ENCODE results near the gene CTCF. TPM values are rescaled to one million over a fixed set of nuclear protein-coding genes. Genes with fewer than 3 reads are reported as not detected.

CTCF gene
- total RNA-seq, 1 experiment from 2014 or later, result 26.1 TPM

- H3K9me3 ChIP-seq, result no peaks in the 10 kb centered on the region
- H3K4me3 ChIP-seq, result no peak overlapping the region
- H3K27me3 ChIP-seq, result no peaks in the 10 kb centered on the region
- DNase-seq, result no peak
- H3K36me3 ChIP-seq, result no peaks in the 10 kb centered on the region
Observed at GRCh38 chr16:67651847-67652246, 89.5 kb downstream of the CTCF start.

DNA sequence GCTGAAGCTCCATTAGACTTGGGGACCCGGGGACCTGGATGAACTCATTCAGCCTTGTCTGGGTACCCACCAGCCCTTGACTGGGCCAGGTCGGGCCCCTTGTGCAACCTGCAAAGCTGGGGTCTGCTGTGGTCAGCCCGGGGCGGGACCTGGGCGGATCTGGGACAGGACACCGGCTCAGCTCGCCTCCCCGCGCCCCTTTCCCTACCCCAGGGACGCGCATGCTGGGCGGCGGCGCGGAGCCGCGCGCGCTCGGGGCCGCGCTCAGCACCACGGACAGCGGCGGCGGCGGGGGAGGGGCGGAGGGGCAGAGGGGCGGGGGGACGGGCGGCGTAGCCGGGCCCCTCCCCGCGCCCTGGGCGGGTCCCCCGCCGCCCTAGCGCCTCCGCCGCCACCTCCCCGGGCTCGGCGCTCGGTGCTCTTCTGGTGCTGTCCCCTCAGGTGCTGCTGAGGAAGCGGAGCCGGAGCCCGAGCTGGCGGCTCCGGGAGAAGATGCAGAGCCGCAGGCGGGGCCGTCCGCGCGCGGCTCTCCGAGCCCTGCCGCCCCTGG is 90.3 kb downstream of the CTCF start:
- no peaks in the 10 kb centered on the region for H3K36me3 ChIP-seq
- no peaks in the 10 kb centered on the region for H3K27me3 ChIP-seq
- DNase-seq, result no peak

DNA sequence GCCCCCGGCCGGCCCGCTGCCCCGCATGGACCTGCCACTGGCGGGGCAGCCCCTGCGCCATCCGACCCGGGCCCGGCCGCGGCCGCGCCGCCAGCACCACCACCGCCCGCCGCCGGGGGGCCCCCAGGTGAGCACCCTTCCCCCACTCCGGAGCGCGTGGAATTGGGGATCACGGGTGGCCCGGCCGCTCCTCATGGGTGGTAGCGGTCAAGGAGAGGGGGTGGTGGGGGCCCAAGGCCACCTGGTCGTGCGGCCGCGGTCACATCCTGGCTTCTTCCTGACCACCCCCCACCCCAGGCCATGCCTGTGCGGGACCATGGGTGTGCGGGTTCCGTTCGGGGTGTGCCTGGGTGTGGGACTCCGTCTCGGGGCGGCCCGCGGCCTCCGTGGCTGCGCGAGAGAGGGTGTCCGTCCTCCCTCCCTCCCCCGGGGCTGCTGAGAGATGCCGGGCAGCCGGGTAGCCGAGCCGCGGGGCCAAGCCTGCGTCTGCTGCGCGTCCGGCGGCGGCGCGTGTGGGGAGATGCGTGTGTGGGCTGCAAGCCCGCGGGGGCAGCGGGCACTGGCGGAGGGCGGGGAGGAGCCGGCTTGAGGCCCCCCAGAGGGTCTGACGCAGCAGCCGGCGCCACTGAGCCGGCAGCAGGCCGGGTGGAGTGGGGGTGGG is 90.9 kb downstream of the CTCF start:
- Histone ChIP-seq H3K27me3 (no peaks in the 10 kb centered on the region), H3K36me3 (no peaks in the 10 kb centered on the region), H3K9me3 (no peaks in the 10 kb centered on the region), H3K4me3 (0 out of 2 replicates have a peak overlapping the region, but pooled peaks have one; percentile 11)
- DNase-seq, result no peak

More for the DNA sequence above, 90.3 kb downstream of the CTCF start:
- no peaks in the 10 kb centered on the region for H3K9me3 ChIP-seq
- H3K4me3 ChIP-seq, result no peak overlapping the region

DNA sequence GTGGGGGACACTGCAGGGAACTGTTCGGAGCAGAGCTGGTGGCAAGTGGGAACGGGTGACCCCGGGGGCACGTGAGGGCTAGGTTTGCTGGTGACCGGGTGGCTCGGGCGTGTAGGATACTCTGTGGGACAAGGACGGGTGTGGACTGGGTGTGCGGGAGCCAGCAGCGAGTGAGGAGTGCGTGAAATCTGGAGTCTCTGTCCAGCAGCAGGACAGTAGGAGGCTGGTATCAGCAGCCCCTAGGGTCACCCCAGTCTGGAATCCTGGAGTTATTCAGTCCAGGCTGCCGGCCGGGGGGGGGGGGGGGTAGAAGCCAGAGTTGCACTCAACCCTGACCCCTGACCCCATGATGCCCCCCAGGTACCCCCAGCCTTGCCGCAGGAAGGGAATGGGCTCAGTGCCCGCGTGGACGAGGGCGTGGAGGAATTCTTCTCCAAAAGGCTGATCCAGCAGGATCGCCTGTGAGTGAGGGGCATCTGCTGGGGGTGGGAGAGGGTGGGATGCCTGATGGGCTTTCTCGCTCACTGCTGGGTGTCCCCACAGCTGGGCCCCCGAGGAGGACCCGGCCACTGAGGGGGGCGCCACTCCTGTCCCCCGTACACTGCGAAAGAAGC is 91.6 kb downstream of the CTCF start:
- H3K36me3 ChIP-seq, result no peaks in the 10 kb centered on the region
- no peak for DNase-seq
- H3K4me3 ChIP-seq, result no peak overlapping the region
- no peaks in the 10 kb centered on the region for H3K9me3 ChIP-seq
- no peaks in the 10 kb centered on the region for H3K27me3 ChIP-seq

DNA sequence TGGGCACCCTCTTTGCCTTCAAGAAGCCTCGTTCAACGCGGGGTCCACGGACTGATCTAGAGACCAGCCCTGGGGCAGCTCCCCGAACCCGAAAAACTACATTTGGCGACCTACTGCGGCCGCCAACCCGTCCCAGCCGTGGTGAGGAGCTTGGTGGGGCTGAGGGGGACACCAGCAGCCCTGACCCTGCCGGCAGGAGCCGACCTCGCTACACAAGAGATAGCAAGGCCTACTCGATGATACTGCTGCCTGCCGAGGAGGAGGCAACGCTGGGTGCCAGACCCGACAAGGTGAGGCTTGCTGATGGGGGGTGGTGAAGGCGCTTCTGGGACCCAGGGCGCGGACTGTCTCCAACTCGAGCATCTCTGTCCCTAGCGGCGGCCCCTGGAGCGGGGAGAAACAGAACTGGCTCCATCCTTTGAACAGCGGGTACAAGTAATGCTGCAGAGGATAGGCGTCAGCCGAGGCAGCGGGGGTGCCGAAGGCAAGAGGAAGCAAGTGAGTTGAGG is 92.1 kb downstream of the CTCF start:
- H3K4me3 ChIP-seq, result no peak overlapping the region

GRCh38 chr16:67655363-67655762 is 93.0 kb downstream of the CTCF start:
- no peak for DNase-seq

More for the DNA sequence above, 92.1 kb downstream of the CTCF start:
- Histone ChIP-seq H3K9me3 (no peaks in the 10 kb centered on the region), H3K27me3 (no peaks in the 10 kb centered on the region), H3K36me3 (no peaks in the 10 kb centered on the region)
- DNase-seq, result no peak

GRCh38 chr16:67656344-67657016 is 94.2 kb downstream of the CTCF start:
- no peaks in the 10 kb centered on the region for H3K36me3 ChIP-seq
- no peak for DNase-seq
- H3K9me3 ChIP-seq, result no peaks in the 10 kb centered on the region
- no peak overlapping the region for H3K4me3 ChIP-seq
- no peaks in the 10 kb centered on the region for H3K27me3 ChIP-seq

More at GRCh38 chr16:67655363-67655762, 93.0 kb downstream of the CTCF start:
- Histone ChIP-seq H3K4me3 (no peak overlapping the region), H3K27me3 (no peaks in the 10 kb centered on the region), H3K9me3 (no peaks in the 10 kb centered on the region), H3K36me3 (no peaks in the 10 kb centered on the region)

- H3K27me3 ChIP-seq, result no peaks in the 10 kb centered on the region
- no peak for DNase-seq
- no peak overlapping the region for H3K4me3 ChIP-seq
- no peaks in the 10 kb centered on the region for H3K9me3 ChIP-seq
- H3K36me3 ChIP-seq, result no peaks in the 10 kb centered on the region
Observed at GRCh38 chr16:67657017-67657608, 94.8 kb downstream of the CTCF start.

DNA sequence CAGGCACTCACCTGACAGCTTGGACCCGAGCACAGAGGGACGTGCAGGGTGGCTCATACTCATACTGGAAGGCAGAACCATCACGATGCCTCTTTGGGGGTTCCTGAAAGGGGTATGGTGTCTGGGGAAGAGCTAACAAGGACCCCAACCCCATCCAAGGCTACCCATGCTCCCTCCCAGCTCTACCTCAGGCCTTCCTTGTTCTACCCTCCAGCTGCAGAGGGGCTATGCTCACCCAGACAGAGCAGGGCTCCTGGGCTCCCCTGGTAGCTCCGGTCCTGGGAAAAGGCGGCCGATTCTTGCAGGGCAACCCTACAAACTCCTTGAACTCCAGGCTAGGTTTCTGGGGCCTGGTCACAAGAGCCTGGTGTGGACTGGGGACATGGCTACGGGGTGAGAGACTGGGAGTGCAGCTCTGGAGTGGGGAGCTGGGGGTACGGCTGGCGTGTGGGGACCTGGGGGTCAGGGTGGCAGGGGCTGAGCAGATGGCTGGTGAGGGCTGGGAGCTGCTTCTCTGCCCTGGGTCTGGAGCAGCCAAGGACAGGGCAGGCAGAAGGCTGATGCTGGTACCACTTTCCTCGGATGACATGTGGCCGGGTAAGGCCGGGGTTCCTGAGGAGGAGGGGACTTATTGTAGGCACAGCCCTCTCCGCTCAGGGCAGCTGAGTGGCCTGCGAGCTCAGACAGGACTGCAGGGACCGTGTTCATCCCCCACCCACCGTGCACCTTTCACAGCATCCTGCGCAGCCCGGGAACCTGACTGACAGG is 95.6 kb downstream of the CTCF start:
- H3K9me3 ChIP-seq, result no peaks in the 10 kb centered on the region
- H3K4me3 ChIP-seq, result no peak overlapping the region
- H3K27me3 ChIP-seq, result no peaks in the 10 kb centered on the region
- no peak for DNase-seq
- H3K36me3 ChIP-seq, result no peaks in the 10 kb centered on the region

DNA sequence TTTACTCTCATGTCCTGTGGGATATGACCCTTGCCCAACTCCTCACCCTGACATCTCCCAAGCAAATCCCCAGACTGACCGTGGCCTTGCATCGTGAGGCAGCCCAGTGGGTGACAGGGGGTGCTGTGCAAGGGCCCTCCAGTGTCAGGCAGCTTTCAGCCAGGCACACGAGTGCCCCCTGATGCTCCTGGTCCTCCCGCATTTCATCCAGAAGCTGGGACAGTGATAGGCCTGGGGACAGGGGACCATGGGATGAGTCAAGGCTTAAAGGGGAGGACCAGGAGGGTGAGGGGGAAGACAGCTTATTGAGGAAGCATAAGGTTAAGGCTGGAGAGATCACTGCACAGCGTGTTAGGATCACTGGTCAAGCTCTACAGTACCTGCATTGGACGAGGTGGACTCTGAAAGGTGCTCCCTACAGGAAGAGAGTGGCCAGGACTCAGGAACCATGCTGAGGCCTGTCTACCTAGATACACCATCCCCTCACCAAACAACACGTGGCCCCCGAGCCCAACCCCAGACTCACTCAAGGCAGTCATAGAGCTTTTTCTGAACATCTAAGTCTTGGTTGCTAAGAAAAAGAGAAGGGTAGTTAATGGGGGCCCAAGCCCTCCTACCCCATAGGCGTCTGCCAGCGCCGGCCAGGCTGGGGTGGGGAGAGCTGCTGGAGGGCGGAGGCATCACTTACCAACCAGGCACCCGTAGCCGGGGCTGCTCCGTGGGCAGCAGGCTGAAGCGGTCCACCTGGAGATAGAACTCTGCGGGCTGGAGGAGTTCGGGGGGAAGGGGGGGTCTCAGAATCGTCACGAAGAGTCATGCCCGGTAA is 96.7 kb downstream of the CTCF start:
- H3K9me3 ChIP-seq, result no peaks in the 10 kb centered on the region
- H3K27me3 ChIP-seq, result no peaks in the 10 kb centered on the region
- no peak for DNase-seq
- no peaks in the 10 kb centered on the region for H3K36me3 ChIP-seq
- peak overlapping the region; percentile 78 for H3K4me3 ChIP-seq

DNA sequence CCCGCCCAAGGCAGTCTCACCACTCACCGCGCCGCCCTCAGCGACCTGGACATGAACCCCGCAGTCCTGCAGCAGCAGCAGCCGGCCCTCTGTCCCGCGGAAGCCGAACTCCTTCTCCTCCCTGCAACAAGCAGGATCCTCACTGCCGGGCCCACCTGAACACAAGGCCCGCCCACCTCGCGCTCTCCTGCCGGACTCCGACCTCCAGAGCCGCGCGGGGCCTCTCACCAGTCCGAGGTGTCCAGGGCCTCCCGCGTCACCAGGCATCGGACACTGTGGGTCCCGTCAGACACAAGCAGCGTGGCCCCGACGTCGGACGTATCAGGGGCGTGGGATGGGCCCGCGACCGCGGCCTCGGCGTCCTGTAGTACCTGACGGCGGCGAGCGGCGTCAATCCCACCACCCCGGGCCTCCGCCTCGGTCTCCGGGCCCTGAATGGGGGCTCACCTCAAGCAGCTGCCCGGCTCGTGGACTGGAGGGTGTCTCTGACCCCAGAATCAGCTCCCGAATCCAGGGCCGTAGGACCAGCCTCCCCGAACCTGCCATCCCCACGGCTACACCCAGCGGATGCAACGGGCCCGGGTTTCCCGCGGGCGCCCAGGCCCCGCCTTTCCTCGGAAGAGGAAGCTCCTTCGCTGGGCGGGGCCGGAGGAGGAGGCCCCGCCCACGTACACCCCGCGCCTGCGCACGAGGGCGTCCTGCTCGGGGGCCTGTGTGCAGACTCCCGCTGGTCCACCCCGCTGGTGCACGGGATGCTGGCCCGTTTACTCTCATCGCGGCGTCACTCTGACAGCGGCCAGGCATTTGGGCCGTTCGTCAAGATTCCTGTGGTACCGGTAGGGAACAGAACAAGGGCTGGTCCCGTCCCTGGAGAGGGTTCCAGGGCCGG is 97.6 kb downstream of the CTCF start, which contains the start of gene ACD:
Gene ACD, minus strand, starts transcription at position 586 of the 889 bp plus-strand sequence. Its CDS starts 40 bp downstream, at position 546.
- Histone ChIP-seq H3K4me3 (peak within 1 kb of the TSS; percentile 78), H3K9me3 (no peaks in the 10 kb centered on the region), H3K27me3 (no peaks in the 10 kb centered on the region), H3K36me3 (no peaks in the 10 kb centered on the region)
- peak; percentile 81 for DNase-seq

- Histone ChIP-seq H3K4me3 (peak within 1 kb of the TSS; percentile 78), H3K36me3 (no peaks in the 10 kb centered on the region), H3K27me3 (no peaks in the 10 kb centered on the region), H3K9me3 (no peaks in the 10 kb centered on the region)
- peak; percentile 78 for DNase-seq
Observed at GRCh38 chr16:67660564-67661028, 98.3 kb downstream of the CTCF start, which contains the start of gene PARD6A. Gene PARD6A (plus strand): TSS chr16:67660960. CDS start chr16:67661039, 79 bp downstream.

- Histone ChIP-seq H3K4me3 (no peak overlapping the region), H3K27me3 (no peaks in the 10 kb centered on the region), H3K36me3 (no peaks in the 10 kb centered on the region), H3K9me3 (no peaks in the 10 kb centered on the region)
- DNase-seq, result no peak
Observed at GRCh38 chr16:67661101-67661761, 98.9 kb downstream of the CTCF start.

Data from MG63 (cell line).